ENCODE results near the gene CLCA2.

- no peak for TF ChIP-seq CTCF (IDR thresholded peaks at IDR 0.05; ENCODE audit: poor library complexity, severe bottlenecking)
- no peak for TF ChIP-seq EZH2 (IDR thresholded peaks at IDR 0.05; ENCODE audit: borderline replicate concordance, insufficient read depth, low read length, poor library complexity, severe bottlenecking)
- no peak for TF ChIP-seq EP300 (conservative IDR thresholded peaks at IDR 0.05; ENCODE audit: poor library complexity, severe bottlenecking)
- no peak for TF ChIP-seq POLR2AphosphoS5 (IDR thresholded peaks at IDR 0.05)
- TF ChIP-seq RAD21 (conservative IDR thresholded peaks at IDR 0.05): no peak
- TF ChIP-seq MXI1 (conservative IDR thresholded peaks at IDR 0.05; ENCODE audit: poor library complexity, severe bottlenecking): no peak
- TF ChIP-seq REST (IDR thresholded peaks at IDR 0.05; ENCODE audit: borderline replicate concordance): no peak
- no peak for TF ChIP-seq SMC3 (conservative IDR thresholded peaks at IDR 0.05; ENCODE audit: poor library complexity)
- TF ChIP-seq TAF1 (IDR thresholded peaks at IDR 0.05; ENCODE audit: low read depth): no peak
Observed at GRCh38 chr1:86441581-86441980, 17.6 kb downstream of the CLCA2 start.

All from neural cell (in vitro differentiated cells).